Measurements from ENCODE around the gene PTPRU. TPM values are rescaled to one million over a fixed set of nuclear protein-coding genes. Genes with fewer than 3 reads are reported as not detected.
"Not testable (repeated sequence)": the region's sequence is repeated elsewhere in the genome, so short reads cannot be mapped to it uniquely, and the experiment has no call there.

The PTPRU gene
- total RNA-seq, 3 donors from 2014 or later, result 1.8 to 14.3 (median 2.2) TPM

DNA sequence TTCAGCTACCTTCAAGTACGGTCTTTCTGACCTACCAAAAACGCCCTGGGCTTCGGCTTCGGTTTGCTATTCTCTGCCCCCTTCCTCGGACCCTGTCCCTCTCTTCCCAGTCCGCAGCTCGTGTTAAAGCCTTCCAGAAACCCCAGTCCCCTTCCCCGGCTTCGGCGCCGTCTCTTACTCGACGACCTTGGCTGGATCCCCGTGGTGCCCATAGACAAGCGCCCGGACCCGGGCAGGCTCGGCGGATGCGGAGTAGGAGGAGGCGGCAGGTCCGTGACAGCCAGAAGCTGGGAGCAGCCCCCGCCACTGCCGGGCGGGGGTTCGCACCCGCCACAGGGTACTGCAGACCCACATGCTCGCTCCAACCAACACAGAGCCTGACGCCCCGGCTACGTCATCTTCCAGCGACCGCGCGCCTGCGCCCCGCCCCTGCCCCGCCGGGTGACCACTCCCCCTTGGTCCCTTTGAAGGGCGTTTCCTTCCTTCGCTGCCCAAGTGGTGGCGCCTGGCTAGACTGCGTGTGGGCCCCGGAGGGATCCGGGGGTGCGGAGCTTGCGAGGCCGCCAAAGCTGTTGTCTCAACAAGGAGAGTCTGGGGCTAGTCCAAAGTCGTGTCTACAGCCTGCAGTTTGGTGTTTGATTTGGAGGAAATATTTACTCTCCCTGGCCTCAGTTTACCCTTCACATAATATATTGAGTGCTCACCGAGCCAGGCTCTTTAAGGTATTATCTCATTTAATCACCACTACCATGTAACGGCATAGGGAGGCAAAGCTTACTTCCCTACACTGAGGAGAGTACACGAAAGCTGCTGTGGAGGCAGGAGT, 5.6 kb upstream of the PTPRU start, which contains the start of gene MECR:
Gene MECR, minus strand, starts transcription at position 382 of the 826 bp plus-strand sequence. Its CDS starts 28 bp downstream, at position 354.
- Histone ChIP-seq H3K36me3 (ENCODE audit: low read depth) (no peaks in the 10 kb centered on the region), H3K9me3 (no peaks in the 10 kb centered on the region), H3K4me1 (ENCODE audit: low read depth) (peaks cover 8% of the 10 kb centered on the region), H3K4me3 (peak within 1 kb of the TSS; percentile 45)
- intact Hi-C loops (cut with DNase I, micrococcal nuclease), result loop anchor here (10.0 kb wide), 2 partner anchors 614 to 1484 kb away; no protein-coding TSS in a partner anchor
- ATAC-seq (peak; percentile 100), DNase-seq (peak; percentile 94 to 97 (median 96))
- TF ChIP-seq, protein P1, sequence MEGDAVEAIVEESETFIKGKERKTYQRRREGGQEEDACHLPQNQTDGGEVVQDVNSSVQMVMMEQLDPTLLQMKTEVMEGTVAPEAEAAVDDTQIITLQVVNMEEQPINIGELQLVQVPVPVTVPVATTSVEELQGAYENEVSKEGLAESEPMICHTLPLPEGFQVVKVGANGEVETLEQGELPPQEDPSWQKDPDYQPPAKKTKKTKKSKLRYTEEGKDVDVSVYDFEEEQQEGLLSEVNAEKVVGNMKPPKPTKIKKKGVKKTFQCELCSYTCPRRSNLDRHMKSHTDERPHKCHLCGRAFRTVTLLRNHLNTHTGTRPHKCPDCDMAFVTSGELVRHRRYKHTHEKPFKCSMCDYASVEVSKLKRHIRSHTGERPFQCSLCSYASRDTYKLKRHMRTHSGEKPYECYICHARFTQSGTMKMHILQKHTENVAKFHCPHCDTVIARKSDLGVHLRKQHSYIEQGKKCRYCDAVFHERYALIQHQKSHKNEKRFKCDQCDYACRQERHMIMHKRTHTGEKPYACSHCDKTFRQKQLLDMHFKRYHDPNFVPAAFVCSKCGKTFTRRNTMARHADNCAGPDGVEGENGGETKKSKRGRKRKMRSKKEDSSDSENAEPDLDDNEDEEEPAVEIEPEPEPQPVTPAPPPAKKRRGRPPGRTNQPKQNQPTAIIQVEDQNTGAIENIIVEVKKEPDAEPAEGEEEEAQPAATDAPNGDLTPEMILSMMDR (IDR thresholded peaks at IDR 0.05), result no peak

DNA sequence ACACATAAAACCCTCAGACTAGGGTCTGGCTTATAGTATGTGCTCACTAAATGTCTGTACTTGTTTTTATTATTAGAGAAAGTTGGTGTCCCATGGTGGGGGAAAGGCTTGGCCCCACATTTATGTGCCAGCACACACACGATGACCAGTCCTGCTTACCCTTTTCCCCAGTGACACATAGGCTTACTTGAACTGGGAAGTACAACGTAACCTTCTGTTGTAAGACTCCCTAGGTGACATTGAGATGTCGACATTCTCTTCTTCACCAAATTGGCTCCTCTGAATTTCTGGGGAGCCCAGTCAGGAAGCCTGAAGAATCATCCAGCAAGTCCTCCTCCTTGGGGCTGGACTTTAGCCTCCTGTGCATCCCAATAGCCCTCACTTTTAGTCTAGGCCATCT, 3.9 kb upstream of the PTPRU start:
- intact Hi-C loops (cut with DNase I, micrococcal nuclease), result loop anchor here (10.0 kb wide), 2 partner anchors 612 to 1482 kb away; no protein-coding TSS in a partner anchor
- Histone ChIP-seq H3K4me3 (no peak overlapping the region), H3K4me1 (ENCODE audit: low read depth) (peaks cover 20% of the 10 kb centered on the region), H3K36me3 (ENCODE audit: low read depth) (no peaks in the 10 kb centered on the region), H3K9me3 (no peaks in the 10 kb centered on the region)
- ATAC-seq (no peak), DNase-seq (no peak)
- TF ChIP-seq, protein P1 (IDR thresholded peaks at IDR 0.05), result no peak

DNA sequence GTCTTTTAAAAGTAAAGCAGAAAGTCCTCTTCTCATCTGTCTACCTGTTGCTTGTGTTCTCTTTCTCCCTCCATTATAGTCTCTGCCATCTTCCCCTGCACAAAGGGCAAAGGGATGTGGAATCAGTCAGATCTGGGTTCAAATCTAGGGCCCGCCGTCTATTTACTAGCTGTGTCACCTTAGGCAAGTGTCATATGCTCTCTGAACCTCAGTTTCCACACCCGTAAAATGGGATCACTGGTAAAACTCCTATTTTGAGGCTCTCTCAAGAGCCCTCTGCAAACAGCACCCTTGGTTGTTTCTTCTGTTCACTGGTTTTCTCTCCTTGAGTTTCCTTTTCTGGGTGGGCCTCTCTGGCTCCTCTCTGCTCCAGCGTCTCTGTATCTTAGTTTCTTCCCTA, 2.6 kb upstream of the PTPRU start:
- no peak for DNase-seq
- H3K9me3 ChIP-seq, result no peaks in the 10 kb centered on the region
- no peaks in the 10 kb centered on the region for H3K36me3 ChIP-seq (ENCODE audit: low read depth)
- TF ChIP-seq, protein P1 (IDR thresholded peaks at IDR 0.05), result no peak
- peaks cover 29% of the 10 kb centered on the region for H3K4me1 ChIP-seq (ENCODE audit: low read depth)
- intact Hi-C loops (cut with DNase I, micrococcal nuclease), result loop anchor here (10.0 kb wide), 2 partner anchors 611 to 1481 kb away; no protein-coding TSS in a partner anchor
- ATAC-seq, result no peak
- no peak overlapping the region for H3K4me3 ChIP-seq

DNA sequence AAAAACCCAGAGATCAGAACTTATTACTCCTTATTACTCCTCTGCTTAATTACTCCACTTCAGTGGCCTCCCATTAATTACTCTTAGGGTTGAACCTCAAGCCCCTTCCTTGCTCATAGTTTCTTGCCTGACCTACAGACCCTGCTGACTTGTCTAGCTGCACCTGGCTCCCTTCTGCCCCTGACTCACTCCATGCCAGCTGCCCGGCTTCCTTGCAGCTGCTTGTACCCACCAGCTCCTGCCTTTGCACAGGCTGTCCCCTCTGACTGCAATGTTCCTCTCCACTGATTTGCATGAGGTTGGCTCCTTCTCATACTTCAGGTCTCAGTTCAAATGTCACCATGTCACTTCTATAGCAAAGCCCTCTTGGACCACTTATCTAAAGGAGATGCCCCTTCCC, 1.9 kb upstream of the PTPRU start:
- Histone ChIP-seq H3K4me3 (no peak overlapping the region), H3K9me3 (no peaks in the 10 kb centered on the region), H3K36me3 (ENCODE audit: low read depth) (no peaks in the 10 kb centered on the region), H3K4me1 (ENCODE audit: low read depth) (peaks cover 29% of the 10 kb centered on the region)
- intact Hi-C loops (cut with DNase I, micrococcal nuclease), result loop anchor here (10.0 kb wide), 2 partner anchors 610 to 1480 kb away; no protein-coding TSS in a partner anchor
- TF ChIP-seq, protein P1 (IDR thresholded peaks at IDR 0.05), result no peak
- DNase-seq, result no peak
- ATAC-seq, result no peak

DNA sequence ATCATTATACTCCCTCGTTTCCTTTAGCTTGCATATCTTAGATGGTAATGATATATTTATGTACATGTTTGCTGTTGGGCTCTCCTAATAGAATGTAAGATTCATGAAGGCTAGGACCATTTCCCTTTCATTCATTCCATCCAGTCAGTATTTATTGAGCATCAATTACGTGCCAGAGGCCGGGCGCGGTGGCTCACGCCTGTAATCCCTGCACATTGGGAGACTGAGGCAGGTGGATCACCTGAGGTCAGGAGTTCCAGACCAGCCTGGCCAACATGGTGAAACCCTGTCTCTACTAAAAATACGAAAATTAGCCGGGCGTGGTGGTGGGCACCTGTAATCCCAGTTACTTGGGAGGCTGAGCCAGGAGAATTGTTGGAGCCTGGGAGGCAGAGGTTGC, 1.4 kb upstream of the PTPRU start:
- intact Hi-C loops (cut with DNase I, micrococcal nuclease), result loop anchor here (5.0 to 10.0 kb wide), 3 partner anchors 610 to 1480 kb away; no protein-coding TSS in a partner anchor
- peaks cover 28% of the 10 kb centered on the region for H3K4me1 ChIP-seq (ENCODE audit: low read depth)
- not testable (repeated sequence) for H3K4me3 ChIP-seq; H3K9me3 ChIP-seq; ATAC-seq; DNase-seq; H3K36me3 ChIP-seq (ENCODE audit: low read depth)

DNA sequence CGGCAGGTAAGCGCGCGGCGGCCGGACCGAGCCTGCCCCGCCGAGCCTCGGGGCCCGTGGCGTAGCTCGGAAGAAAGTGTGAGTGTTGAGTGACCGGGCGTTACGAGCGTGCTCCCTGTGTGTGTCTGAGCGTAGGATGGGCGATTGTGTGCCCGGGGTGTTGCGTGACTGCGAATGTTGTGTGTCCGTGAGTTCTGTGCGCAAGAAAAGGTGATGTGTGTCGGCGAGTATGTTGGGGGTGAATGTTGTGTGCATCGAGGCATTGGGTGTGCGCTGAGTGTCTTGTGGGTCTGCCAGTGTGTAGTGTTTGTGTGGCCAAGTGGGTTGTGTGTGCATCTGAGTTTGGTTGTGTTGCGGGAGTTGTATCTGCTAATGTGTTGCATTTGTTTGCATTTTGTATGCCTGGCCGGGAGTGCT, 398 bp downstream of the PTPRU start:
- Histone ChIP-seq H3K36me3 (ENCODE audit: low read depth) (no peaks in the 10 kb centered on the region), H3K4me1 (ENCODE audit: low read depth) (peaks cover 21% of the 10 kb centered on the region), H3K9me3 (no peaks in the 10 kb centered on the region), H3K4me3 (peak overlapping the region; percentile 6)
- no peak for DNase-seq
- no peak for ATAC-seq
- intact Hi-C loops (cut with DNase I, micrococcal nuclease), result loop anchor here (5.0 to 10.0 kb wide), 3 partner anchors 608 to 1478 kb away; no protein-coding TSS in a partner anchor
- TF ChIP-seq, protein P1 (IDR thresholded peaks at IDR 0.05), result no peak

All from mucosa of descending colon (tissue), 3 donors.